H1 (cell line): ENCODE data around the gene SERPINF2. TPM values are rescaled to one million over a fixed set of nuclear protein-coding genes. Genes with fewer than 3 reads are reported as not detected.
"Not testable (repeated sequence)": the region's sequence is repeated elsewhere in the genome, so short reads cannot be mapped to it uniquely, and the experiment has no call there.

Source experiments
- CTCF ChIA-PET: fragments of 300-600 bp; sonication (Branson Sonifier 250); formaldehyde crosslinking; loops from one replicate; lab custom pipeline; 2021; ENCODE audit not compliant: partially characterized antibody; lab: Charles Lee
- POLR2A ChIA-PET: fragments of 300-600 bp; sonication (Branson Sonifier 250); formaldehyde crosslinking; loops from one replicate; lab custom pipeline; 2021; ENCODE audit warnings: inconsistent platforms; ENCODE audit not compliant: partially characterized antibody; lab: Charles Lee
- DNase-seq, 2 experiments: peaks; one replicate each; pipeline versions ENCODE4 v3.0.0 to v3.0.0-alpha.2; 2010 to 2022; ENCODE audit warnings: low spot score in 2 of 2, low read depth in 1 of 2, mixed read lengths in 1 of 2
- FAIRE-seq: peaks from 2 replicates; lab custom pipeline; 2011; peaks lifted over from hg19 to GRCh38; lab: Jason Lieb, UNC
- H2AFZ ChIP-seq: 2 replicates; pipeline ENCODE4 v1.8.1; 2012; ENCODE audit warnings: low read length, inconsistent platforms
- H2AK5ac ChIP-seq: 2 replicates; pipeline ENCODE4 v1.6.1; 2013; ENCODE audit warnings: low read depth, low read length
- H2BK120ac ChIP-seq: replicated peaks from 2 replicates; pipeline ENCODE3; 2013; ENCODE audit warnings: low read depth, low read length, inconsistent platforms
- H2BK12ac ChIP-seq: 2 replicates; pipeline ENCODE4 v1.6.1; 2013; ENCODE audit warnings: low read depth, low read length
- H2BK15ac ChIP-seq: 2 replicates; pipeline ENCODE4 v1.6.1; 2013; ENCODE audit warnings: low read length
- H2BK20ac ChIP-seq: 2 replicates; pipeline ENCODE4 v1.6.1; 2013; ENCODE audit warnings: low read length
- H2BK5ac ChIP-seq: 2 replicates; pipeline ENCODE4 v1.6.1; 2013; ENCODE audit warnings: low read depth, low read length
- H3K14ac ChIP-seq: 2 replicates; pipeline ENCODE4 v1.6.1; 2013; ENCODE audit warnings: inconsistent platforms; ENCODE audit not compliant: insufficient read length
- H3K18ac ChIP-seq: 2 replicates; pipeline ENCODE4 v1.6.1; 2013; ENCODE audit warnings: low read length; ENCODE audit errors: extremely low read depth
- H3K23ac ChIP-seq: 2 replicates; pipeline ENCODE4 v1.6.1; 2013; ENCODE audit warnings: inconsistent platforms; ENCODE audit not compliant: insufficient read length
- H3K23me2 ChIP-seq: 2 replicates; pipeline ENCODE4 v1.6.1; 2013; ENCODE audit warnings: low read depth, low read length
- H3K27ac ChIP-seq: 2 replicates; pipeline ENCODE4 v1.6.1; 2011; ENCODE audit warnings: low read depth, low read length, inconsistent platforms
- H3K27me3 ChIP-seq, 4 experiments: replicated peaks in 1 of 4; 1 replicate in 1 of 4; 2 replicates in 3 of 4; pipeline versions ENCODE4 v1.6.1 to v1.8.1; 2011 to 2013; ENCODE audit warnings: low read length in 3 of 4, mild to moderate bottlenecking in 3 of 4, inconsistent platforms in 2 of 4, mixed read lengths in 2 of 4, moderate library complexity in 1 of 4; ENCODE audit not compliant: control insufficient read depth in 3 of 4, insufficient read depth in 3 of 4; ENCODE audit errors: extremely low read depth in 1 of 4
- H3K36me3 ChIP-seq, 4 experiments: 2 replicates each; pipeline versions ENCODE4 v1.6.1 to v1.8.1; 2011 to 2013; ENCODE audit warnings: mild to moderate bottlenecking in 4 of 4, low read length in 3 of 4, moderate library complexity in 2 of 4, control low read depth in 1 of 4, inconsistent platforms in 1 of 4; ENCODE audit not compliant: insufficient read depth in 4 of 4, control insufficient read depth in 2 of 4
- H3K4ac ChIP-seq: replicated peaks from 2 replicates; pipeline ENCODE3; 2013; ENCODE audit warnings: low read length, low read depth, mixed read lengths, inconsistent platforms; ENCODE audit not compliant: insufficient read length
- H3K4me1 ChIP-seq, 4 experiments: replicated peaks in 1 of 4; 1 replicate in 1 of 4; 2 replicates in 3 of 4; pipeline versions ENCODE4 v1.6.1 to v1.8.1; 2011 to 2013; ENCODE audit warnings: low read length in 3 of 4, inconsistent platforms in 2 of 4, mixed read lengths in 1 of 4; ENCODE audit not compliant: insufficient read depth in 4 of 4, control insufficient read depth in 3 of 4
- H3K4me2 ChIP-seq, 2 experiments: 2 replicates each; pipeline versions ENCODE4 v1.6.1 to v1.8.1; 2011 to 2013; ENCODE audit warnings: low read depth in 2 of 2, low read length in 2 of 2, control low read depth in 1 of 2, inconsistent platforms in 1 of 2, mild to moderate bottlenecking in 1 of 2; ENCODE audit not compliant: insufficient read depth in 1 of 2
- H3K4me3 ChIP-seq, 4 experiments: fragments of 200-600, 300-600 bp in 1 of 4; sonication (generic), shearing (Covaris generic), sonication (Bioruptor Twin) in 1 of 4; 2 replicates each; pipeline versions ENCODE4 v1.5.1 to v1.8.1; 2011 to 2016; ENCODE audit warnings: low read length in 4 of 4, low read depth in 3 of 4, control low read depth in 2 of 4, inconsistent platforms in 2 of 4, mild to moderate bottlenecking in 2 of 4, mixed read lengths in 1 of 4, moderate library complexity in 1 of 4; ENCODE audit not compliant: insufficient read depth in 2 of 4; ENCODE audit errors: extremely low read depth in 1 of 4
- H3K56ac ChIP-seq: replicated peaks from 2 replicates; pipeline ENCODE3; 2013; ENCODE audit warnings: low read depth, mild to moderate bottlenecking, mixed read lengths, low read length, inconsistent platforms; ENCODE audit not compliant: insufficient read length
- H3K79me1 ChIP-seq: 2 replicates; pipeline ENCODE4 v1.6.1; 2013; ENCODE audit warnings: low read depth, low read length, control low read depth
- H3K79me2 ChIP-seq, 2 experiments: 2 replicates each; pipeline versions ENCODE4 v1.6.1 to v1.8.1; 2012 to 2013; ENCODE audit warnings: low read length in 2 of 2, mild to moderate bottlenecking in 2 of 2, inconsistent platforms in 1 of 2; ENCODE audit not compliant: insufficient read depth in 2 of 2, control insufficient read depth in 1 of 2
- H3K9ac ChIP-seq, 4 experiments: replicated peaks in 1 of 4; 1 replicate in 1 of 4; 2 replicates in 3 of 4; pipeline versions ENCODE4 v1.6.1 to v1.8.1; 2011 to 2013; ENCODE audit warnings: low read depth in 3 of 4, low read length in 3 of 4, control low read depth in 2 of 4, mild to moderate bottlenecking in 2 of 4, moderate library complexity in 2 of 4, inconsistent platforms in 1 of 4; ENCODE audit errors: extremely low read depth in 1 of 4
- H3K9me3 ChIP-seq, 2 experiments: 2 replicates each; pipeline versions ENCODE4 v1.6.1 to v1.8.1; 2012 to 2013; ENCODE audit warnings: mild to moderate bottlenecking in 2 of 2, moderate library complexity in 2 of 2, control low read depth in 1 of 2, inconsistent platforms in 1 of 2, low read depth in 1 of 2, low read length in 1 of 2, mixed read lengths in 1 of 2; ENCODE audit not compliant: insufficient read depth in 2 of 2
- H4K20me1 ChIP-seq, 2 experiments: replicated peaks in 1 of 2; 2 replicates each; pipeline versions ENCODE3 to v1.8.1; 2011 to 2013; ENCODE audit warnings: inconsistent platforms in 2 of 2, low read length in 2 of 2, mild to moderate bottlenecking in 1 of 2; ENCODE audit not compliant: insufficient read depth in 2 of 2, control insufficient read depth in 1 of 2
- H4K5ac ChIP-seq: 2 replicates; pipeline ENCODE4 v1.6.1; 2013; ENCODE audit warnings: low read length, low read depth, mixed read lengths, inconsistent platforms; ENCODE audit not compliant: insufficient read length
- H4K8ac ChIP-seq: 2 replicates; pipeline ENCODE4 v1.8.0; 2013; ENCODE audit warnings: mild to moderate bottlenecking, moderate library complexity, low read length, inconsistent platforms; ENCODE audit not compliant: insufficient read depth; ENCODE audit errors: extremely low read depth
- H4K91ac ChIP-seq: replicated peaks from 2 replicates; pipeline ENCODE3; 2013; ENCODE audit warnings: low read length, mixed read lengths, inconsistent platforms; ENCODE audit not compliant: insufficient read length
- WGBS, 2 experiments: shearing (Covaris generic) in 1 of 2; methylation state at CpG; one replicate each; pipeline versions ENCODE4 v1.1.6 to v1.1.7; 2013 to 2015; ENCODE audit warnings: low lambda C conversion rate in 2 of 2, mixed read lengths in 2 of 2, inconsistent platforms in 1 of 2, low coverage in 1 of 2, missing lambda C conversion rate in 1 of 2; ENCODE audit not compliant: insufficient replicate concordance in 2 of 2, insufficient coverage in 1 of 2, insufficient read length in 1 of 2; ENCODE audit errors: extremely low coverage in 1 of 2, missing lambda C conversion rate in 1 of 2; 5-methylcytosine and 5-hydroxymethylcytosine counted together
- polyA plus RNA-seq, 7 experiments: library from polyadenylated mRNA; depleted of rRNA in 3 of 7; stranded (reverse) in 5 of 7; unstranded in 2 of 7; fragments of >200 nt in 5 of 7; fragments of 200-250 nt in 2 of 7; gene quantifications; 1 replicate in 5 of 7; 2 replicates in 1 of 7; 4 replicates in 1 of 7; pipeline versions ENCODE4 v1.2.1 to v1.2.3, GENCODE V29; 2011 to 2013; ENCODE audit warnings: missing spikeins in 2 of 7, mixed read lengths in 2 of 7
- total RNA-seq: library from RNA; stranded (reverse); fragmentation: NEBNext Ultra II Directional; extraction: Animal tissue kit (Norgen Biotek cat#: 25700); gene quantifications from 2 replicates; pipeline ENCODE4 v1.2.1, GENCODE V29; 2021

Gene SERPINF2
- total and polyA plus RNA-seq, 2 of the 8 experiments (the other 6 are each of a cell fraction or from before 2014, with no cell fraction given): 1.8 to 3.2 TPM

GRCh38 chr17:1741899-1742298 is 772 bp upstream of the SERPINF2 start:
- FAIRE-seq, H3K79me2 ChIP-seq, H4K8ac ChIP-seq, H3K9ac ChIP-seq, H3K14ac ChIP-seq, H3K4me1 ChIP-seq, H2BK120ac ChIP-seq, H3K23ac ChIP-seq, H3K4me3 ChIP-seq, H2AFZ ChIP-seq, H3K4me2 ChIP-seq, H2BK12ac ChIP-seq, H3K79me1 ChIP-seq, H3K18ac ChIP-seq, H2BK15ac ChIP-seq, H3K36me3 ChIP-seq, H3K4ac ChIP-seq, H3K23me2 ChIP-seq, DNase-seq, H4K5ac ChIP-seq, H4K20me1 ChIP-seq, H4K91ac ChIP-seq, H2AK5ac ChIP-seq, H3K56ac ChIP-seq, H3K9me3 ChIP-seq, H3K27me3 ChIP-seq, CTCF ChIA-PET, H2BK20ac ChIP-seq, H3K27ac ChIP-seq, H2BK5ac ChIP-seq: not testable (repeated sequence)
- POLR2A ChIA-PET: interaction anchor here (1.6 kb wide), 1 partner anchor 12 kb away, joined by 3 read pairs; no protein-coding TSS in a partner anchor
- 92% methylated on average over 4 of the region's 7 CpGs; no CpG with 5 or more reads in 1 of the 2 experiments for WGBS, 2 experiments
